ENCODE measurements around the gene UGCG. TPM values are rescaled to one million over a fixed set of nuclear protein-coding genes. Genes with fewer than 3 reads are reported as not detected.

Gene UGCG
- total and polyA plus RNA-seq, 9 of the 15 experiments (the other 6 are each of a cell fraction or from before 2014, with no cell fraction given), result 20.0 to 40.3 (median 29.2) TPM

DNA sequence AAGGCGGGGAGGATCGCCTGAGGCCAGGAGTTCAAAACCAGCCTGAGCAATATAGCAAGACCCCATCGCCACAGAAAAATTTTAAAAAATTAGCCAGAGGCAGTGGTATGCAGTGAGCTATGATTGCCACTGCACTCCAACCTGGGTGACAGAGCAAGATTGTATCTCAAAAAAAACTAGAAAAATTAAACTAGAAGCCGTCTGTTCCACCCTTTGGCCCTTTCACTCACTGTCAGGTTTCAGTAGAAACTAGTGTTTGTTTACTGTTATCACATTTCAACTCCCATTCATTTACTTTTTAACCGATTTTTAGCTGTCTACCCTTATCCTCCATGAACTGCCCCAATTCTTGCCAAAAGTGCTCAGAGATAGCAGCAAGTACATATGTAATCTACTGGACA lies 8.3 kb downstream of the UGCG start (continued):
- TF ChIP-seq, protein P1, sequence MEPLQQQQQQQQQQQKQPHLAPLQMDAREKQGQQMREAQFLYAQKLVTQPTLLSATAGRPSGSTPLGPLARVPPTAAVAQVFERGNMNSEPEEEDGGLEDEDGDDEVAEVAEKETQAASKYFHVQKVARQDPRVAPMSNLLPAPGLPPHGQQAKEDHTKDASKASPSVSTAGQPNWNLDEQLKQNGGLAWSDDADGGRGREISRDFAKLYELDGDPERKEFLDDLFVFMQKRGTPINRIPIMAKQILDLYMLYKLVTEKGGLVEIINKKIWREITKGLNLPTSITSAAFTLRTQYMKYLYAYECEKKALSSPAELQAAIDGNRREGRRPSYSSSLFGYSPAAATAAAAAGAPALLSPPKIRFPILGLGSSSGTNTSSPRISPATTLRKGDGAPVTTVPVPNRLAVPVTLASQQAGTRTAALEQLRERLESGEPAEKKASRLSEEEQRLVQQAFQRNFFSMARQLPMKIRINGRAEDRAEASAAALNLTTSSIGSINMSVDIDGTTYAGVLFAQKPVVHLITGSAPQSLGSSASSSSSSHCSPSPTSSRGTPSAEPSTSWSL (CRISPR knock-in tag; IDR thresholded peaks at IDR 0.05; ENCODE audit: borderline replicate concordance), result no peak
- TF ChIP-seq, protein P2, sequence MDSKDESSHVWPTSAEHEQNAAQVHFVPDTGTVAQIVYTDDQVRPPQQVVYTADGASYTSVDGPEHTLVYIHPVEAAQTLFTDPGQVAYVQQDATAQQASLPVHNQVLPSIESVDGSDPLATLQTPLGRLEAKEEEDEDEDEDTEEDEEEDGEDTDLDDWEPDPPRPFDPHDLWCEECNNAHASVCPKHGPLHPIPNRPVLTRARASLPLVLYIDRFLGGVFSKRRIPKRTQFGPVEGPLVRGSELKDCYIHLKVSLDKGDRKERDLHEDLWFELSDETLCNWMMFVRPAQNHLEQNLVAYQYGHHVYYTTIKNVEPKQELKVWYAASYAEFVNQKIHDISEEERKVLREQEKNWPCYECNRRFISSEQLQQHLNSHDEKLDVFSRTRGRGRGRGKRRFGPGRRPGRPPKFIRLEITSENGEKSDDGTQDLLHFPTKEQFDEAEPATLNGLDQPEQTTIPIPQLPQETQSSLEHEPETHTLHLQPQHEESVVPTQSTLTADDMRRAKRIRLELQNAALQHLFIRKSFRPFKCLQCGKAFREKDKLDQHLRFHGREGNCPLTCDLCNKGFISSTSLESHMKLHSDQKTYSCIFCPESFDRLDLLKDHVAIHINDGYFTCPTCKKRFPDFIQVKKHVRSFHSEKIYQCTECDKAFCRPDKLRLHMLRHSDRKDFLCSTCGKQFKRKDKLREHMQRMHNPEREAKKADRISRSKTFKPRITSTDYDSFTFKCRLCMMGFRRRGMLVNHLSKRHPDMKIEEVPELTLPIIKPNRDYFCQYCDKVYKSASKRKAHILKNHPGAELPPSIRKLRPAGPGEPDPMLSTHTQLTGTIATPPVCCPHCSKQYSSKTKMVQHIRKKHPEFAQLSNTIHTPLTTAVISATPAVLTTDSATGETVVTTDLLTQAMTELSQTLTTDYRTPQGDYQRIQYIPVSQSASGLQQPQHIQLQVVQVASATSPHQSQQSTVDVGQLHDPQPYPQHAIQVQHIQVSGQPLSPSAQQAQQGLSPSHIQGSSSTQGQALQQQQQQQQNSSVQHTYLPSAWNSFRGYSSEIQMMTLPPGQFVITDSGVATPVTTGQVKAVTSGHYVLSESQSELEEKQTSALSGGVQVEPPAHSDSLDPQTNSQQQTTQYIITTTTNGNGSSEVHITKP (IDR thresholded peaks at IDR 0.05; ENCODE audit: partially characterized antibody), result peak; percentile 40
- TF ChIP-seq ILK (tag; IDR thresholded peaks at IDR 0.05; ENCODE audit: borderline replicate concordance, low read depth) (no peak), ZNF644 (tag; IDR thresholded peaks at IDR 0.05; ENCODE audit: low read depth) (no peak), KLF13 (tag; IDR thresholded peaks at IDR 0.05; ENCODE audit: borderline replicate concordance, low read depth) (no peak), RB1 (IDR thresholded peaks at IDR 0.05; ENCODE audit: low read depth) (no peak), SIX5 (IDR thresholded peaks at IDR 0.05; ENCODE audit: borderline replicate concordance in 1 of 2, insufficient read depth in 1 of 2, low read depth in 1 of 2, low read length in 2 of 2) (no peak), FOXK1 (CRISPR knock-in tag; IDR thresholded peaks at IDR 0.05; ENCODE audit: borderline replicate concordance) (no peak)
- TF ChIP-seq, protein P3, sequence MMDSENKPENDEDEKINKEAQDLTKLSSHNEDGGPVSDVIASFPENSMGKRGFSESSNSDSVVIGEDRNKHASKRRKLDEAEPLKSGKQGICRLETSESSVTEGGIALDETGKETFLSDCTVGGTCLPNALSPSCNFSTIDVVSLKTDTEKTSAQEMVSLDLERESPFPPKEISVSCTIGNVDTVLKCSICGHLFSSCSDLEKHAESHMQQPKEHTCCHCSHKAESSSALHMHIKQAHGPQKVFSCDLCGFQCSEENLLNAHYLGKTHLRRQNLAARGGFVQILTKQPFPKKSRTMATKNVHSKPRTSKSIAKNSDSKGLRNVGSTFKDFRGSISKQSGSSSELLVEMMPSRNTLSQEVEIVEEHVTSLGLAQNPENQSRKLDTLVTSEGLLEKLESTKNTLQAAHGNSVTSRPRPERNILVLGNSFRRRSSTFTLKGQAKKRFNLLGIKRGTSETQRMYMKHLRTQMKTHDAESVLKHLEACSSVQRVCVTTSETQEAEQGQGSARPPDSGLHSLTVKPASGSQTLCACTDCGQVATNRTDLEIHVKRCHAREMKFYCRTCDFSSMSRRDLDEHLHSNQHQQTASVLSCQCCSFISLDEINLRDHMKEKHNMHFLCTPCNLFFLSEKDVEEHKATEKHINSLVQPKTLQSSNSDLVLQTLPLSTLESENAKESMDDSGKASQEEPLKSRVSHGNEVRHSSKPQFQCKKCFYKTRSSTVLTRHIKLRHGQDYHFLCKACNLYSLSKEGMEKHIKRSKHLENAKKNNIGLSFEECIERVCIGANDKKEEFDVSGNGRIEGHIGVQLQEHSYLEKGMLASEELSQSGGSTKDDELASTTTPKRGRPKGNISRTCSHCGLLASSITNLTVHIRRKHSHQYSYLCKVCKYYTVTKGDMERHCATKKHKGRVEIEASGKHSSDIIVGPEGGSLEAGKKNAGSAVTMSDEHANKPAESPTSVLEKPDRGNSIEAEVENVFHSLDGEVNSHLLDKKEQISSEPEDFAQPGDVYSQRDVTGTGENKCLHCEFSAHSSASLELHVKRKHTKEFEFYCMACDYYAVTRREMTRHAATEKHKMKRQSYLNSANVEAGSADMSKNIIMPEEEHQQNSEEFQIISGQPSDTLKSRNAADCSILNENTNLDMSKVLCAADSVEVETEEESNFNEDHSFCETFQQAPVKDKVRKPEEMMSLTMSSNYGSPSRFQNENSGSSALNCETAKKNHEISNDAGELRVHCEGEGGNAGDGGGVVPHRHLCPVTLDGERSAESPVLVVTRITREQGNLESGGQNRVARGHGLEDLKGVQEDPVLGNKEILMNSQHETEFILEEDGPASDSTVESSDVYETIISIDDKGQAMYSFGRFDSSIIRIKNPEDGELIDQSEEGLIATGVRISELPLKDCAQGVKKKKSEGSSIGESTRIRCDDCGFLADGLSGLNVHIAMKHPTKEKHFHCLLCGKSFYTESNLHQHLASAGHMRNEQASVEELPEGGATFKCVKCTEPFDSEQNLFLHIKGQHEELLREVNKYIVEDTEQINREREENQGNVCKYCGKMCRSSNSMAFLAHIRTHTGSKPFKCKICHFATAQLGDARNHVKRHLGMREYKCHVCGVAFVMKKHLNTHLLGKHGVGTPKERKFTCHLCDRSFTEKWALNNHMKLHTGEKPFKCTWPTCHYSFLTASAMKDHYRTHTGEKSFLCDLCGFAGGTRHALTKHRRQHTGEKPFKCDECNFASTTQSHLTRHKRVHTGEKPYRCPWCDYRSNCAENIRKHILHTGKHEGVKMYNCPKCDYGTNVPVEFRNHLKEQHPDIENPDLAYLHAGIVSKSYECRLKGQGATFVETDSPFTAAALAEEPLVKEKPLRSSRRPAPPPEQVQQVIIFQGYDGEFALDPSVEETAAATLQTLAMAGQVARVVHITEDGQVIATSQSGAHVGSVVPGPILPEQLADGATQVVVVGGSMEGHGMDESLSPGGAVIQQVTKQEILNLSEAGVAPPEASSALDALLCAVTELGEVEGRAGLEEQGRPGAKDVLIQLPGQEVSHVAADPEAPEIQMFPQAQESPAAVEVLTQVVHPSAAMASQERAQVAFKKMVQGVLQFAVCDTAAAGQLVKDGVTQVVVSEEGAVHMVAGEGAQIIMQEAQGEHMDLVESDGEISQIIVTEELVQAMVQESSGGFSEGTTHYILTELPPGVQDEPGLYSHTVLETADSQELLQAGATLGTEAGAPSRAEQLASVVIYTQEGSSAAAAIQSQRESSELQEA (IDR thresholded peaks at IDR 0.05; ENCODE audit: low read depth), result no peak
- TF ChIP-seq, protein P4, sequence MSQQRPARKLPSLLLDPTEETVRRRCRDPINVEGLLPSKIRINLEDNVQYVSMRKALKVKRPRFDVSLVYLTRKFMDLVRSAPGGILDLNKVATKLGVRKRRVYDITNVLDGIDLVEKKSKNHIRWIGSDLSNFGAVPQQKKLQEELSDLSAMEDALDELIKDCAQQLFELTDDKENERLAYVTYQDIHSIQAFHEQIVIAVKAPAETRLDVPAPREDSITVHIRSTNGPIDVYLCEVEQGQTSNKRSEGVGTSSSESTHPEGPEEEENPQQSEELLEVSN (IDR thresholded peaks at IDR 0.05; ENCODE audit: borderline replicate concordance in 1 of 2, extremely low read depth in 1 of 2, insufficient read depth in 1 of 2, insufficient read length in 1 of 2, low read depth in 1 of 2, low read length in 1 of 2, poor library complexity in 1 of 2, severe bottlenecking in 1 of 2), result no peak
